ENCODE results near the gene SLAMF7. TPM values are rescaled to one million over a fixed set of nuclear protein-coding genes. Genes with fewer than 3 reads are reported as not detected.

Gene SLAMF7
- total and polyA plus RNA-seq, 2 experiments from 2014 or later = 0.11 TPM; not detected in 1

DNA sequence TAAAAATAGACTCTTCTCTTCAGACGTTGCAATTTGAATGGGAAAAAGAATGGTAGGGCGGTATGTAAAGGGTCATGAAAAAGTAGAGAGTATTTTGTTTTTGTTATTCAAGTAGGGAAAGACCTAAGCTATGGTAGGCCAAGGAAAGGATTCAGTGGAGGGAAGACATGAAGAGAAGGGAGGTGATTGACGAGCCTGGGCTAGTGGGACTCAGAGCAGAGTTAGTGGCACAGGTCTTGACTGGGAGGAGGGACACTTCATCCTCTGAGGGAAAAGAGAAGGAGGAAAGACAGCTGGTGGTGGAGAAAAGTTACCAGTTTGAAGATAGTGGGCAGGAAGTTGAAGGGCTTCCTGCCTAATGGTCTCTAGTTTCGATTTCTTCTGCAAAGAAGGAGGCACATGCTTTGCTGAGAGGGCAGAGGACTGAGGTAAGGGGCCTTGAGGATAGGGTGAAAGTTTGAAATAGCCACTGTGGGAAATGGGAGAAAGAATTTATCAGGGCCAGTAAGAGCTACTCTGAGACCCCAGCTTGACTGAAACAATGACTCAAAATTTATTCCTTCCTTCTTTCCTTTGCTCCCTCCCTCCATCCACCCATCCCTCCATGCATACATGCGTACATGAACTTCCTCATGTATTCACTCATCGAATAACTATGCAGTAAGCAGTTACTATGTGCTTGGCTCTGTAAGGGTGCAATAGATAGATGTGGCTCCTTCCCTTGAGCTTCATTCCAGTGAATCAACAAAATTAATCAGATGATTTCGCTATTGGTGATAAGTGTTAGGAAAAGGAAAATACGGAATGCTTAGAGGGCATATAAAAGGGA, 31.6 kb upstream of the SLAMF7 start (continued):
- TF ChIP-seq ZNF462 (CRISPR knock-in tag; IDR thresholded peaks at IDR 0.05) (no peak), JUNB (IDR thresholded peaks at IDR 0.05; ENCODE audit: unreplicated experiment) (no peak), ZNF331 (CRISPR knock-in tag; IDR thresholded peaks at IDR 0.05; ENCODE audit: low read depth) (no peak)

GRCh38 chr1:160708118-160708517, 30.9 kb upstream of the SLAMF7 start:
- no peaks in the 10 kb centered on the region for H3K9me3 Mint-ChIP-seq
- no peak overlapping the region for H3K4me3 Mint-ChIP-seq
- Histone ChIP-seq H3K4me2 (no peak overlapping the region), H3K36me3 (ENCODE audit: insufficient read depth) (no peaks in the 10 kb centered on the region), H3K4me3 (no peak overlapping the region), H3K79me2 (replicated peaks; ENCODE audit: insufficient read depth) (no peaks in the 10 kb centered on the region), H3F3A (replicated peaks; ENCODE audit: low read depth) (no peaks in the 10 kb centered on the region), H2AFZ (no peak overlapping the region), H3K9me2 (ENCODE audit: insufficient read depth) (no peaks in the 10 kb centered on the region), H3K27ac (ENCODE audit: low read depth) (no peak overlapping the region), H3K4me1 (ENCODE audit: insufficient read depth) (peaks cover 5% of the 10 kb centered on the region; the same call in 1 of the 2 replicates), H4K20me1 (replicated peaks; ENCODE audit: insufficient read depth) (no peaks in the 10 kb centered on the region), H3K27me3 (ENCODE audit: insufficient read depth) (no peaks in the 10 kb centered on the region)
- DNase-seq (ENCODE audit: low spot score) (no peak), ATAC-seq (no peak)
- H3K4me1 Mint-ChIP-seq = peaks cover 6% of the 10 kb centered on the region
- no peaks in the 10 kb centered on the region for H3K36me3 Mint-ChIP-seq (ENCODE audit: low read depth)
- no peak overlapping the region for H3K27ac Mint-ChIP-seq
- H3K27me3 Mint-ChIP-seq (ENCODE audit: insufficient read depth, low read depth, poor library complexity) = peaks cover 2% of the 10 kb centered on the region
- TF ChIP-seq EZH2 (IDR thresholded peaks at IDR 0.05; ENCODE audit: low read depth, unreplicated experiment) = no peak
- TF ChIP-seq NANOG (IDR thresholded peaks at IDR 0.05; ENCODE audit: borderline replicate concordance) = no peak
- TF ChIP-seq POLR2AphosphoS5 (IDR thresholded peaks at IDR 0.05; ENCODE audit: low read depth) = no peak
